Measurements from ENCODE around the gene UMODL1.

The UMODL1 gene

DNA sequence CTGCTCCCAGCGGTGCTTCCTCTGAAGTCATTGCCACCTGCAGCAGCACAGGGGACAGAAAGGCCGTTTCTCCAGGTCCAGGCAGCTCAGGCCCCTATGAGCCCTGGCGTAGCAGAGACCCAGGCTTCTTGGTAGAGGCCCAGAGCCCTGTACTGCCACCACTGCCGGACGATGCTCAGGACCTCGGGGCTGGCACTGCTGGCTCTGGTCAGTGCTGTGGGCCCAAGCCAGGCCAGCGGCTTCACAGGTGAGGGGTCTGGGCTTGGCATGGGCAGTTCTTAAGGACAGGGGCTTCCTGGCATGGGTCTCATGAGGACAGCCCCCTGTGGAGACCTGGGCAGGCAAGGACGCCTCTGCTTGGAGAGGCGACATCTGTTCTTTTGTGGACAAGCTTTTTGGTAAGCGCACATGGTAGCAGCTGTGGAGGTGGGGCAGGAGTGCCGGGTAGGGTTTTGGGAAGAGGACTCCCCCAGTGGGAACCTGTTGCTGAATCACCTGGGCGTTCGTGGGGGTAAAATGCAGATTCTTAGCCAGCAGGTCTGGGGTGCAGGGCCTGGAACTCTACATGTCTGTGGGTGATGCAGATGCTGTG is at the start of gene UMODL1:
Gene UMODL1 (plus strand): TSS at position 172 of the 592 bp plus-strand sequence. CDS start 0 bp downstream, at position 172.
- DNase-seq (ENCODE audit: low read depth in 2 of 2): no peak

- no peak for DNase-seq (ENCODE audit: low read depth in 2 of 2)
Measured at GRCh38 chr21:42021371-42022090, 49.6 kb upstream of the UMODL1 start.

DNA sequence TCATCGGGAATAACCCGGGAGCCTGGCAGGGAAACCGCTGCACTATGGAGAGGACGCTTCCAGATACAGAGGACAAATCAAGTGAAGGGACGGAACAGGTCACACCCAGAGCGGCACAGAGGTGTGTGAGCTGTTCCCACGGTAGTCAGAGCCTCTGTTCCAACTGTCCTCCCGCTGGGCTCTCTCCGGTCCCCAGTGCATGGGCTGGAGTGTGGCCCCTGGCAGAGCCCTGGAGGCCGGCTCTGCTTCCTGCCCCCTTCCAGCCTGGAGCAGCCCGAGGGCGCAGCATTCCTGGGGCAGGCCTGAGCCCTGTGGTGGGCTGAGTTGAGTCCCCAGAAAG is 49.1 kb upstream of the UMODL1 start:
- DNase-seq (ENCODE audit: low read depth in 2 of 2): no peak

DNA sequence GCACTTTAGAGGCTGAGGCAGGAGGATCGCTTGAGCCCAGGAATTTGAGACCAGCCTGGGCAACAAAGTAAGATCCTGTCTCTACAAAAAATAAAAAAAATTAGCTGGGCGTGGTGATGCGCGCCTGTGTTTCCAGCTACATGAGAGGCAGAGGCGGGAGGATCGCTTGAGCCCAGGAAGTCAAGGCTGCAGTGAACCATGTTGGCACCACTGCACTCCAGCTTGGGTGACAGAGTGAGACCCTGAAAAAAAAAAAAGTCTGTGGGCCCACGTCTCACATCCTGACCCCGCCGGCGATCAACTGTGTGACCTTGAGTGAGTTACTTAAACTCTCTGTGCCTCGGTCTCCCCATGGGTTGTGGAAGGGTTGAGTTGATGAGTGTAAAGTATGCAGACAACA is 48.2 kb upstream of the UMODL1 start:
- no peak for DNase-seq (ENCODE audit: low read depth in 2 of 2)

DNA sequence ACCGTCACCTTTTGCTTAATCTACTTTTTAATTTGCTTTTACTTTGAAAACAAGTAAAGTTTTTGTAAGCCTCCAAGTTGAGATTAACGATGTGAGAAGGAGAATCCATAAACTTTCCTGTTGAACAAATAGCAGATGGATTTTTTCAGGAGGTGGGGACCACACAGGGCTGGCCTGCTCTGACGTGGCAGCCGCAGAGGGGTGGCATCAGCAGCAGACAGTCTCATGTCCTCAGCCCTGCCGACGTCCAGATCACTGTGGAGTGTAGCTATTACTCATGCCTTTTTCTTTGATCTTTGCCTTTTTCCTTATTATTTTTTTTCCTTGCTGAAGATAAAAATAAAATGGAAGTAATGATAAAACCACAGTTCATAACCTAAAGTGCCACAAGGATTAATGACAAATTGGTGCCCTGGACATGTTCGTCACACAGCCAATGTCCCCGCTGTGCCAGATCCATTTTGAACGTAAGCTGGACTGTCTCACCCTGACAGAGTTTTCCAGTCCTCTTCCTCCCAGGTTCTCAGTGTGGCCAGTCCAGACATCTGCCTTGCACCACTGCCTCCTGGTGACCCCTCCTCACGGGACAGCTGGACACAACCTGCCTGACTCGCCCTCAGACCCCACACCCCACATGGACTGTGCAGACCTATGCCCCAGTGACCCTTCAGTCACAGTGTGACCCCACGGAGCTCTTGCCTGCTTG is 45.6 kb upstream of the UMODL1 start:
- DNase-seq (ENCODE audit: low read depth in 2 of 2): no peak

DNA sequence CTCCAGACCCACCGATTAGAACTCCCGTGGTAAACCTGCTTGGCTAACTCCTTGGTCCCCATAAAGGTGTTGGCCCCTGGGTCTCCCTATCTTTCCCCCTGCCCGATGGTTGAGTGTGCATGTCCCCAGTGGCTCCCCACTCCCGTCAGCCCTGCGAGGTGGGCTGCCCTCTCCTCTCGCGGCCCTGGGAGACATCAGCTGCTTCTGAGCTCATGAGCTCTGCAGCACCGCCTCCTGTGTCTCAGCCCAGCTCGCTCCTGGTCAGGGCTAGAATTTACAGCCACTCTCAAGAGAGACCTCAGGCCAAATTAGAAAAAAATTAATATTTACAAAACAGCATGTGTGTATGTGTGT is 45.1 kb upstream of the UMODL1 start:
- no peak for DNase-seq (ENCODE audit: low read depth in 2 of 2)

DNA sequence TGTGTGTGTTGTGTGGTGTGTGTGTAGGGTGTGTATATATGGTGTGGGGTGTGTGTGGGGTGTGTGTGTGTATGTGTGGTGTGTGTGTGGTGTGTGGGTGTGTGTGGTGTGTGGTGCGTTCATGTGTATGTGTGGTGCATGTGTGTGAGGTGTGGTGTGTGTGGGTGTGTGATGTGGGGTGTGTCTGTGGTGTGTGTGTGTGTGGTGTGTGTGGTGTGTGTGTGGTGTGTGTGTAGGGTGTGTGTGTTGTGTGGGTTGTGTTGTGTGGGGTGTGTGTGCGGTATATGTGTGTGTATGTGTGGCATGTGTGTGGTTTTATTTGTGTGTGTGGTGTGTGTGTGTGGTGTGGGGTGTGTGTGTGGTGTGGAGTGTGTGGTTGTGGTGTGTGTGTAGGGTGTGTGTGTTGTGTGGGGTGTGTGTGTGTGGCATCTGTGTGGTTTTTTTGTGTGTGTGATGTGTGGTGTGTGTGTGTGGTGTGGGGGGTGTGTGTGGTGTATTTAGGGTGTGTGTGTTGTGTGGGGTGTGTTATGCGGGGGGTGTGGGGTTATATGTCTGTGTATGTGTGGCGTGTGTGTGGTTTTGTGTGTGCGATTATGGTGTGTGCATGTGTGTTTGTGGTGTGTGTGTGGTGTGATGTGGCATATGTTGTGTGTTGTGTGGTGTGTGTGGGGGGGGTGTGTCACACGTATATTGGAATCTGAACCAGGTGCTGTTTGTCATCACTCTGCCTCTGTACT is 43.9 kb upstream of the UMODL1 start:
- no peak for DNase-seq (ENCODE audit: low read depth in 2 of 2)

DNA sequence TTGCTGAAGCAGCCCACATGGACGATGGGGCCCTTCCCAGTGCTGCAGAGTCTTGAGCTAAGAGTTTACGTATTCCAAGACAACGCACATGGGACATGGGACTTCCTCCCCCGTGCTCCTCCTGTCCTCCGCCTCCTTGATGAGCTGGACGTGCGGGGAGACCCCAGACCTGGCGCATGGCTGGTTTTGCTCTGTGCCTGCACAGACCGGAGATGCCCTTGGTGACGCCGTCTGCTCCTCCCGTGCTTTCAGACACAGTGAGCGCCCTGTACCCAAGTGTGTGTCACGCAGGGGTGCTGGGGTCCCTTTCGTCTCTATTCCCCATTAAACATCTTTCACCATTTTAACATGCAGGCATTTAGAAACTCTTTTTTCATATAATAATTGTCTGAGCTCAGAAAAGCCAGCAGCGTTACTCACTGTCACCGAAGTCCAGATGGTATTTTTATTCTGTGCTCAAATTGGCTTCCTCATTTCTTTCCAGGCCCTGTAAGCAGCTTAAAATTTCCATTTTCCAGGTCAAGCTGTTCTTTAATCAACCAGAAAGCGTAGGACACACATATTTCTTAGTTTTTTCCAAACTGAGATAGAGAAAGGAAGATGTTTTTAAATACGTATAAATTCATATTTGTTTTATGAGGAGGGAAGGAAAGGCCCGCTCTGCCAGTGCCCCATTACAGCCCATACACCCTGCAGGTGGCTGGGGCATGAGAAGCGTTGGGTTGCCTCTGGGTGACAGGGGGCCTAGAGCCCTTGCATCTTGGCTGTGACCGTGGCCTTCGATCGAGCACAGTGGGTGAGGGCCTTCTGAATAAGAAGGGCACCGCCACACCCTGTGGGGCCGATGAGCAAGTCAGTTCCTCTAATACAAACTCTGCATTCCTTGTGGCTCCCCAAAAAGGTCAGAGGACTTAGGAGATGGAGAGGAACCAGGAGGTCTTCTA is 43.0 kb upstream of the UMODL1 start:
- no peak for DNase-seq (ENCODE audit: low read depth in 2 of 2)

DNA sequence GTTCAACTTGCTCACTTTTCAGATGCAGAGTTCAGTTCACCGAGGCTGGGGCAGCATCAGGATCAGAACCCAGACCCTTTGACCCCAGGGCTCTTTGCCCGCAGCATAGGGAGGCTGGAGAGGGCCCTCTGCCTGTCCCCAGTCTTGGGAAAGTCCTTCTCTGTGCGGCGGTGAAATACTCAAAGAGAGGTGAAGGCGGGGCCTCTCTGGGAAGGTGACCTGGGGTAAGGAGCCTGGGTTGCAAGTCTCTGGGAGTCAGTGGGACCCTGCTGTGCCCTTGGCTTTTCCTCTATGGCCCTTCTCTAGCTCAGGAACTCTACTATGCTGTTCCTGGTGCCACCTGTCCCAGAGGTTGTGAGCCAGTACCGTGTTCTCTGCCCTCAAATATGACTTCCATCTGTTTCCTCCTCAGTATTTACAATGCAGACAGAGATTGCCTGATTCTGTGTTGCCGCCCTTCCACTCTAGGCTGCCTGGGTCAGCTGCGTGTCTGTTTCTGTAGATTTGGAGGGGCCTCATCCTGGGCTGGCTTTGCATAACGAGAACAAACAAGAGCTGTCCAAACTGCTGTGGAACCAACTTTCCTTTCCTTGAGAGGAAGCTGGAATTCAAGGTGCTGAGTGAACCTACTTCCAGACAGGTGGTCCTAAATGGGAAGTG is 42.2 kb upstream of the UMODL1 start:
- no peak for DNase-seq (ENCODE audit: low read depth in 2 of 2)

DNA sequence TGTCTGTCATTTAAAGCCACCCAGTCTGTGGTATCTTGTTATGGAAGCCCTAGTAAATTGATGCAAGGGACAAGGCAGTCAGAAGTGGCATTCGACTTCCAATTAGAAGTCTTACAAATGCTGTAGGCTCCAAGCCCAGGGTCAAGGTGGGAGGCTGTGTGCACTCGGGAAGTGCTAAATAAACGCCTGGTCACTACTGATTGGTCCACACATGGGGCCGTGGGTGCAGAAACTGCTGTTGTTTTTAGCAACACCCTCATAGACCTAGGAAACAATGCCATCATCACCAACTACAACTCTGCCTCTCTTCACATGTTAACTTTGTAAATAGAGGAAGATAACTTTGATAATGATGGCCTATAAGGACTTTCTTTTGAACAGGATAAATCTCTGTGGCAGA is 40.8 kb upstream of the UMODL1 start:
- DNase-seq (ENCODE audit: low read depth in 2 of 2): no peak

DNA sequence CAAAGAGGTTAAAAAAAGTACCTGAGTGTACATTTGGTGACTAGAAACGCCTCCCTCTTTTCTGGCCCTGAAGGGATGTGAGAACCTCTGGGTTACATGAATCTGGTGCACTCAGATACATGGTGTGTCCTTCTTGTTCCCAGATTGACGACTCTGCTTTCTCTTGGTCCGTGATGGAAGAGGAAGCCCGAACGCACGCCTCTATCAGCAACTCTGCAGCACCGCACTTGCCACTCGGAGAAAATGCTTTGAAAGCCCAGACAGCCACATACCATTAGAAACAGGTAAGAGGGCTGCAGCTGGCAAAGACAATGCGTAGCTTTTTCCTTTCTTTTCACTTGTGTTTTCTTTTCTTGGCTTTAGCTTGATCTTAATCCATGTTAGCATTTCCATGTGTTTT is 39.9 kb upstream of the UMODL1 start:
- DNase-seq (ENCODE audit: low read depth in 2 of 2): no peak

DNA sequence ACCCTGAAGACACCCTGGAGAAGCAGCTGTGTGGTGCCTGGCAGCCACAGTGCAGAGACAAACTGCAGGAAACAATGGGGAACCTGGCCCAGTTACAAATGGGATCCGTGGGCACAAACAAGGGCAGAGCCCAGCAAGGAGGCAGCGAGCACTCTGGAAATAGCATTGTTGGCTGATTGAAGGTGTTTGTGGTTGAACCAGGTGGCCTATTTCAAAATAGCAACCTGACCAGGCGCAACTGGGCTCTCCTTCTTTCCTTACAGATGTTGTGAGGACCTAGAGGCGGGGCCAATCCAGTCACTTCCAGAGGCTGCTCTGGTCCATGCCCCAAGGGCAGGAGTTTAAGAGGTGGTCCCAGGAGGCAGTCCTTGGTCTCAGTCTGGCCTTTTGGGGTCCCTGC is 39.3 kb upstream of the UMODL1 start:
- DNase-seq (ENCODE audit: low read depth in 2 of 2): no peak

DNA sequence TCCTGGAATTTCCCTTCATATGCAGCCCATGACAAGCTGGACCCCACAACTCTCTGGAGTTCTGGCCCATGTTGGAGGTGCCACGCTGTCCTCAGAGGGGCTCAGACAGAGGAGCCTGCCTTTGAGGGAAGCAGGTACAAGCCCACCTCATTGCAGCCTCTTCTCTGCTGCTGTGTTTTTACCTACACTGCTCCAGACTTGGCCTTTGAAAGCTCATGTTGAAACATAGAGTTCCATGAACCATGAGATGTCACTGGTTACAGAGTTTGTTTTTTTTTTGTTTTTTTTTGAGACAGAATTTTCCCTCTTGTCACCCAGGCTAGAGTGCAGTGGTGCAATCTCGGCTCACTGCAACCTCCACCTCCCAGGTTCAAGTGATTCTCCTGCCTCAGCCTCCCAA is 38.9 kb upstream of the UMODL1 start:
- DNase-seq (ENCODE audit: low read depth in 2 of 2): no peak

DNA sequence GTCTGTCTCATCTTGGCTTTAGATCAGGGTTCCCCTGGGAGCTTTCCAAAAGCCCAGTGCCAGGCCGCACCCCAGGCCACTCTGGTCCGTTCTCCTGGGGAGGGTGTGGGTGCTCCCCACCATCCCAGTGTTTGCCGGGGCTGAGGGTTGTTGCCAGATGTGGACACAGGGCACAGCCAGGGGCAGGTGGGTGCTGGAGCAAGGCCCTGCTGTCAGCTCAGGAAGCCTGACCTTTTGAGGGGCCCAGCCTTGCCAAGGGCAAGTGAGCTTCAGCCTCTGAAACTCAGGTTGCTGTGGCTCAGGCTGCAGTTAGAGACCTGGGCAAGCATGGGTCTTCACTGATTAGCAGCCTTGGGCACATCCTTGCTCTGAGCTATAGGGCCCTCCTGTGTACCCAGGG is 38.1 kb upstream of the UMODL1 start:
- no peak for DNase-seq (ENCODE audit: low read depth in 2 of 2)

- no peak for DNase-seq (ENCODE audit: low read depth in 2 of 2)
Measured at GRCh38 chr21:42036313-42036712, 34.8 kb upstream of the UMODL1 start.

DNA sequence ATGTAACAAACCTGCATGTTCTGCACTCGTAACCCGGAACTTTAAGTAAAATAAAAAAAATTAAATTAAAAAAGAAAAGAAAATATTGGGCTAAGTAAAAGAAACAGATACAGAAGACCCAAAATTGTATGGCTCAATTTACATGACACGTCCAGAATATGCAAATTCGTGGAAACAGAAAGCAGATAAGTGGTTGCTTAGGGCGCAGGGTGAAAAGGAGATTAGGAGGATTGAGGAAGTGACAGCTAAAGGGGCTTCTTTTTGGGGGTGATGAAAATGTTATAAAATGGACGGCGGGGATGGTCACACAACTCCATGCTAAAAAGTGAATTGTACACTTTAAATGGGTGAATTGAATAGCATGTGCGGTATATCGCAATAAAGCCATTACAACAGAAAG is 33.6 kb upstream of the UMODL1 start:
- no peak for DNase-seq (ENCODE audit: low read depth in 2 of 2)

DNA sequence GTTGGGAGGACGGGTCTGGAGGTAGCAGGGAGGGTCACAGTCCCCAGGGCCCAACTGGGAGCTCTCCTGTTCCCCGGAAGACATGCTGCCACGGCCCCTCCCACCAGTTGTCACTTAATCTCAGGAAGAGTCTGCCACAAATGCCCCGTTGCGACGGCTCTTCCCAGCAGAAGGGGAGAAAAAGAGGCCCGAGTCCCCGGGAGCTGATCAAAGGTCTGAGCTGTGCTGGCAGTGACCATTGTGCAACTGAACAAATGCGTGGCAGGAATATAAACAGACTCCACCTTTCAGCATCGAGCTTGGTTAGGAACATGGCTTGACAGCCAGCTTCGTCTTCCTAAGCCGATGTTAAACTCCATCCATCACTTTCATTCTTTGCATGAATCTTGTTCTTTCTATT is 33.2 kb upstream of the UMODL1 start:
- no peak for DNase-seq (ENCODE audit: low read depth in 2 of 2)

GRCh38 chr21:42038393-42038792 is 32.7 kb upstream of the UMODL1 start:
- no peak for DNase-seq (ENCODE audit: low read depth in 2 of 2)

GRCh38 chr21:42038826-42039425 is 32.2 kb upstream of the UMODL1 start:
- no peak for DNase-seq (ENCODE audit: low read depth in 2 of 2)

- no peak for DNase-seq (ENCODE audit: low read depth in 2 of 2)
Measured at GRCh38 chr21:42039470-42039901, 31.6 kb upstream of the UMODL1 start.

Measured in stimulated activated CD4-positive, alpha-beta T cell treated with anti-CD3 and anti-CD28 coated beads, Interleukin-15, amount 100 ng/mL, for 48 hours (primary cell).